HepG2 (cell line): ENCODE measurements around the gene DHTKD1. TPM values are rescaled to one million over a fixed set of nuclear protein-coding genes. Genes with fewer than 3 reads are reported as not detected.

Experiments
- ARID3A ChIP-seq: IDR thresholded peaks from 2 replicates; pipeline ENCODE4 v1.6.1; 2012; ENCODE audit warnings: low read depth, low read length, improper control_type of control experiment
- CEBPG ChIP-seq: IDR thresholded peaks from 2 replicates; pipeline ENCODE4 v1.6.1; 2016
- ESRRA ChIP-seq: sonication (generic); formaldehyde crosslinking; IDR thresholded peaks from 2 replicates; pipeline ENCODE4 v1.5.1; 2020; ENCODE audit warnings: mild to moderate bottlenecking, low read depth, missing genetic modification reagents
- FOXO1 ChIP-seq: sonication (generic); formaldehyde crosslinking; IDR thresholded peaks from 2 replicates; pipeline ENCODE4 v1.4.0; 2020; ENCODE audit warnings: missing genetic modification reagents
- GABPA ChIP-seq, 2 experiments: IDR thresholded peaks; 2 replicates each; pipeline ENCODE4 v1.6.1; 2011 to 2016; ENCODE audit warnings: low read depth in 2 of 2, low read length in 1 of 2, missing biosample characterization in 1 of 2, missing genetic modification characterization in 1 of 2
- HNF4G ChIP-seq, 2 experiments: sonication (generic) in 1 of 2; formaldehyde crosslinking in 1 of 2; IDR thresholded peaks; 2 replicates each; pipeline versions ENCODE4 v1.4.0 to v1.6.1; 2011 to 2020; ENCODE audit warnings: borderline replicate concordance in 2 of 2, low read depth in 2 of 2, mild to moderate bottlenecking in 2 of 2, low read length in 1 of 2, missing genetic modification reagents in 1 of 2, moderate library complexity in 1 of 2
- HNRNPH1 ChIP-seq: fragments of 200-400 bp; formaldehyde crosslinking; optimal IDR thresholded peaks from 2 replicates; pipeline ENCODE3; 2017; ENCODE audit warnings: mild to moderate bottlenecking, low read depth, low read length
- IRF2 ChIP-seq: IDR thresholded peaks from 2 replicates; pipeline ENCODE4 v1.6.1; 2018; ENCODE audit warnings: missing genetic modification reagents, missing compliant biosample characterization
- KMT2A ChIP-seq: sonication (generic); formaldehyde crosslinking; IDR thresholded peaks from 2 replicates; pipeline ENCODE4 v1.4.0; 2020; ENCODE audit warnings: missing genetic modification reagents
- MAFF ChIP-seq: IDR thresholded peaks from 2 replicates; pipeline ENCODE4 v1.6.1; 2011; ENCODE audit warnings: low read depth, low read length, improper control_type of control experiment
- NCOR1 ChIP-seq: fragments of 200-600 bp; sonication (generic); IDR thresholded peaks from 2 replicates; pipeline ENCODE4 v1.7.0; 2017; ENCODE audit warnings: antibody characterized with exemption, low read length, borderline replicate concordance
- SMARCC2 ChIP-seq: fragments of 450-650 bp; IDR thresholded peaks from 2 replicates; pipeline ENCODE4 v1.6.1; 2017; ENCODE audit warnings: antibody characterized with exemption, mild to moderate bottlenecking
- SOX13 ChIP-seq, 3 experiments: fragments of 450-650 bp in 1 of 3; sonication (generic) in 1 of 3; formaldehyde crosslinking in 1 of 3; IDR thresholded peaks in 2 of 3; conservative IDR thresholded peaks in 1 of 3; 2 replicates each; pipeline versions ENCODE4 v1.5.0 to v1.6.1; 2016 to 2020; ENCODE audit warnings: antibody characterized with exemption in 1 of 3, mild to moderate bottlenecking in 1 of 3, missing compliant biosample characterization in 1 of 3, missing genetic modification reagents in 1 of 3, moderate library complexity in 1 of 3
- ZGPAT ChIP-seq: IDR thresholded peaks from 2 replicates; pipeline ENCODE4 v1.6.1; 2016; ENCODE audit warnings: mild to moderate bottlenecking
- ZMYM2 ChIP-seq: sonication (generic); formaldehyde crosslinking; IDR thresholded peaks from 2 replicates; pipeline ENCODE4 v1.8.0; 2022; ENCODE audit warnings: mild to moderate bottlenecking, missing genetic modification reagents
- ZNF367 ChIP-seq: sonication (generic); formaldehyde crosslinking; IDR thresholded peaks from 2 replicates; pipeline ENCODE4 v1.4.0; 2020; ENCODE audit warnings: missing genetic modification reagents, borderline replicate concordance
- ZNF639 ChIP-seq: conservative IDR thresholded peaks from 2 replicates; pipeline ENCODE4 v1.6.1; 2018; ENCODE audit warnings: missing genetic modification reagents
- ZSCAN29 ChIP-seq: sonication (generic); formaldehyde crosslinking; conservative IDR thresholded peaks from 2 replicates; pipeline ENCODE4 v1.4.0; 2020; ENCODE audit warnings: mild to moderate bottlenecking, missing genetic modification reagents
- polyA plus RNA-seq, 8 experiments: library from polyadenylated mRNA; depleted of rRNA in 3 of 8; stranded (reverse) in 7 of 8; unstranded in 1 of 8; fragments of >200 nt; fragmentation: Illumina TruSeq in 4 of 8; extraction: Trizol in 4 of 8; gene quantifications; 2 replicates each; pipeline versions ENCODE4 v1.2.1 to v1.2.3, GENCODE V29; 2011 to 2016; ENCODE audit warnings: low read depth in 4 of 8, missing spikeins in 1 of 8, mixed read lengths in 1 of 8; ENCODE audit not compliant: insufficient read depth in 1 of 8
- total RNA-seq, 5 experiments: library from RNA; depleted of rRNA; stranded (reverse); fragments of >200 nt; fragmentation: Illumina TruSeq; extraction: Trizol; gene quantifications; 2 replicates each; pipeline ENCODE4 v1.2.3, GENCODE V29; 2016; ENCODE audit warnings: low read depth in 1 of 5

DHTKD1 gene
- total and polyA plus RNA-seq, 2 of the 13 experiments (the other 11 are each of a cell fraction or from before 2014, with no cell fraction given): 9.6 to 14.1 TPM

GRCh38 chr10:12156367-12157123 is 87.8 kb downstream of the DHTKD1 start (continued):
- TF ChIP-seq ZNF367 (CRISPR knock-in tag) (no peak), NCOR1 (peak; percentile 78), ZGPAT (CRISPR knock-in tag) (0 out of 2 replicates have a peak, but pooled peaks have one; percentile 23), ARID3A (peak; percentile 64), GABPA (IDR thresholded peaks at IDR 0.05; ENCODE audit: low read depth, low read length) (no peak), GABPA (CRISPR knock-in tag; IDR thresholded peaks at IDR 0.05; ENCODE audit: low read depth) (peak; percentile 17; the same call in 1 of the 2 replicates), FOXO1 (CRISPR knock-in tag) (peak; percentile 27; the same call in 1 of the 2 replicates), ZMYM2 (peak; percentile 87; the same call in 1 of the 2 replicates), HNF4G (IDR thresholded peaks at IDR 0.05; ENCODE audit: borderline replicate concordance, low read depth, low read length) (peak; percentile 90), HNF4G (CRISPR knock-in tag; IDR thresholded peaks at IDR 0.05; ENCODE audit: borderline replicate concordance, low read depth) (peak; percentile 24; the same call in 1 of the 2 replicates), SMARCC2 (no peak), HNRNPH1 (no peak), KMT2A (CRISPR knock-in tag) (0 out of 2 replicates have a peak, but pooled peaks have one; percentile 24), IRF2 (CRISPR knock-in tag) (0 out of 2 replicates have a peak, but pooled peaks have one; percentile 21), ESRRA (CRISPR knock-in tag) (no peak), ZSCAN29 (CRISPR knock-in tag) (0 out of 2 replicates have a peak, but pooled peaks have one; percentile 71), ZNF639 (CRISPR knock-in tag) (no peak), SOX13 (IDR thresholded peaks at IDR 0.05) (no peak), SOX13 (CRISPR knock-in tag; conservative IDR thresholded peaks at IDR 0.05 in 1 of 2, IDR thresholded peaks at IDR 0.05 in 1 of 2) (peak in 1 of 2 experiments; percentile 19; a peak in 1 of 4 replicates), MAFF (0 out of 2 replicates have a peak, but pooled peaks have one; percentile 13), CEBPG (CRISPR knock-in tag) (peak; percentile 67)
